Measurements from ENCODE around the gene EPHA4.

EPHA4 gene

GRCh38 chr2:221370857-221371211 is 201.3 kb downstream of the EPHA4 start:
- DNase-seq, result no peak
- no peaks in the 10 kb centered on the region for H3K4me1 ChIP-seq (ENCODE audit: control extremely low read depth in 1 of 4, control insufficient read depth in 4 of 4, insufficient read depth in 4 of 4, low read length in 3 of 4)
- ChIA-PET POLR2A (no interaction called here), CTCF (interaction anchor here (1.4 kb wide), 1 partner anchor 275 kb away, joined by 3 read pairs; no protein-coding TSS in a partner anchor)
- H3K9me3 ChIP-seq (ENCODE audit: control extremely low read depth in 1 of 5, control insufficient read depth in 4 of 5, insufficient read depth in 2 of 5, low read depth in 1 of 5, low read length in 4 of 5), result no peaks in the 10 kb centered on the region
- H3K27ac ChIP-seq (ENCODE audit: insufficient read depth in 1 of 2, low read depth in 1 of 2, low read length in 2 of 2, poor library complexity in 1 of 2, severe bottlenecking in 2 of 2), result no peak overlapping the region
- H3K27me3 ChIP-seq (replicated peaks in 2 of 5; ENCODE audit: control insufficient read depth in 4 of 5, insufficient read depth in 5 of 5, low read length in 4 of 5), result no peaks in the 10 kb centered on the region
- H3K4me3 ChIP-seq (ENCODE audit: control insufficient read depth in 1 of 7, extremely low read depth in 1 of 7, insufficient read depth in 4 of 7, low read depth in 2 of 7, low read length in 6 of 7), result no peak overlapping the region
- 57% methylated on average over 1 of the region's 6 CpGs for WGBS (ENCODE audit: insufficient coverage)
- no peaks in the 10 kb centered on the region for H3K36me3 ChIP-seq (ENCODE audit: control insufficient read depth in 4 of 4, insufficient read depth in 4 of 4, low read length in 3 of 4)

DNA sequence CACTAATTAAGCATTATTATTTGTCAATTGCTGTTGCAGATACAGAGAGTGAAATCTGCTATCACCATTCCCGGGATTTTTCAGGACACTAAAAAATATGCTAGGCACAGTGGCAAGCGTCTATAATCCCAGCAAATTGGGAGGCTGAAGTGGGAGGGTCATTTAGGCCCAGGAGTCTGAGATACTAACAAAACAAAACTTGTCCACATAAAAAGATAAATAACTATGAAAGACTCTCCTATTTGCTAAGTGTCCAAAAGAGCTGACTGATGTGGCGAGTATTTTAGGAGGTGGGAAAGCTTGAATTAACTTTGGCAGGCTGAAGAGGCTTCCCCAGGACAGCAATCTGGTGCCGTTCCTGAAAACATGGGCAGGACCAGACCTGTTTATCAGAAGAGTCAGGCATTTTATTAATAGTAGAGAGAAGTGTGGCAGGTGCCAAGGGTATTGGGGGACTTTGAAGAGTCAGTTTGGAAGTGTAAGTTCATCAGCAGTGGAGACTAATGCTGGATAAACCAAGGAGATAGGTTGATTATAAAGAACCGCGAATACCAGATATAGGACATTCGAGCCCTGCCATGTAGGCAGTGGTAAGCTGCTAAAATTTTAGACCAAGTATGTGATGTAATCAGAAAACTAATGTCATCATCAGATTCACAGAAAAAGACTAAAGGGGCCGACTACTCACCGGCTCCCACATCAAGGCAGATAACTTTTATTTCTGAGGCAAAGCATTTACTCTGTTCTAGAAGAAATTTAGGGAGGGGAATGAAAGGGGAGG is 201.8 kb downstream of the EPHA4 start:
- Histone ChIP-seq H3K27me3 (replicated peaks in 2 of 5; ENCODE audit: control insufficient read depth in 4 of 5, insufficient read depth in 5 of 5, low read length in 4 of 5) (no peaks in the 10 kb centered on the region), H3K27ac (ENCODE audit: insufficient read depth in 1 of 2, low read depth in 1 of 2, low read length in 2 of 2, poor library complexity in 1 of 2, severe bottlenecking in 2 of 2) (no peak overlapping the region), H3K4me1 (ENCODE audit: control extremely low read depth in 1 of 4, control insufficient read depth in 4 of 4, insufficient read depth in 4 of 4, low read length in 3 of 4) (no peaks in the 10 kb centered on the region), H3K4me3 (ENCODE audit: control insufficient read depth in 1 of 7, extremely low read depth in 1 of 7, insufficient read depth in 4 of 7, low read depth in 2 of 7, low read length in 6 of 7) (no peak overlapping the region), H3K36me3 (ENCODE audit: control insufficient read depth in 4 of 4, insufficient read depth in 4 of 4, low read length in 3 of 4) (no peaks in the 10 kb centered on the region), H3K9me3 (ENCODE audit: control extremely low read depth in 1 of 5, control insufficient read depth in 4 of 5, insufficient read depth in 2 of 5, low read depth in 1 of 5, low read length in 4 of 5) (no peaks in the 10 kb centered on the region)
- CTCF ChIA-PET, result interaction anchor here (1.4 kb wide), 1 partner anchor 275 kb away, joined by 3 read pairs; no protein-coding TSS in a partner anchor
- POLR2A ChIA-PET, result no interaction called here
- 100% methylated on average over 2 of the region's 9 CpGs for WGBS (ENCODE audit: insufficient coverage)
- no peak for DNase-seq

Data from common myeloid progenitor, CD34-positive (primary cell).